Activated T-cell treated with anti-CD3 and anti-CD28 coated beads, Interleukin-2, amount 50 U/mL, for 24 hours (primary cell): ENCODE measurements around the gene PRR9.
"Not testable (repeated sequence)": the region's sequence is repeated elsewhere in the genome, so short reads cannot be mapped to it uniquely, and the experiment has no call there.

ENCODE experiments used
- DNase-seq: peaks from one replicate; pipeline ENCODE4 v3.0.0-alpha.2; 2020
- H3K27ac Mint-ChIP-seq: 2 replicates; pipeline ENCODE4 v1.8.0; 2020; ENCODE audit warnings: mild to moderate bottlenecking, mixed read lengths
- H3K27me3 Mint-ChIP-seq: 2 replicates; pipeline ENCODE4 v1.8.0; 2020; ENCODE audit warnings: mixed read lengths
- H3K36me3 Mint-ChIP-seq: 2 replicates; pipeline ENCODE4 v1.8.0; 2020; ENCODE audit warnings: low read depth, mixed read lengths
- H3K4me1 Mint-ChIP-seq: 2 replicates; pipeline ENCODE4 v1.8.0; 2020; ENCODE audit warnings: low read depth, mixed read lengths
- H3K4me3 Mint-ChIP-seq: 2 replicates; pipeline ENCODE4 v1.8.0; 2020; ENCODE audit warnings: mild to moderate bottlenecking, moderate library complexity, mixed read lengths
- H3K9me3 Mint-ChIP-seq: 2 replicates; pipeline ENCODE4 v1.8.0; 2020; ENCODE audit warnings: mixed read lengths

The PRR9 gene

GRCh38 chr1:153213519-153213918 lies 3.9 kb upstream of the PRR9 start:
- H3K4me3 Mint-ChIP-seq, result no peak overlapping the region
- H3K27ac Mint-ChIP-seq, result no peak overlapping the region
- H3K4me1 Mint-ChIP-seq, result peaks cover 2% of the 10 kb centered on the region
- H3K36me3 Mint-ChIP-seq, result no peaks in the 10 kb centered on the region
- no peak for DNase-seq
- H3K9me3 Mint-ChIP-seq, result no peaks in the 10 kb centered on the region
- H3K27me3 Mint-ChIP-seq, result peaks cover 18% of the 10 kb centered on the region

DNA sequence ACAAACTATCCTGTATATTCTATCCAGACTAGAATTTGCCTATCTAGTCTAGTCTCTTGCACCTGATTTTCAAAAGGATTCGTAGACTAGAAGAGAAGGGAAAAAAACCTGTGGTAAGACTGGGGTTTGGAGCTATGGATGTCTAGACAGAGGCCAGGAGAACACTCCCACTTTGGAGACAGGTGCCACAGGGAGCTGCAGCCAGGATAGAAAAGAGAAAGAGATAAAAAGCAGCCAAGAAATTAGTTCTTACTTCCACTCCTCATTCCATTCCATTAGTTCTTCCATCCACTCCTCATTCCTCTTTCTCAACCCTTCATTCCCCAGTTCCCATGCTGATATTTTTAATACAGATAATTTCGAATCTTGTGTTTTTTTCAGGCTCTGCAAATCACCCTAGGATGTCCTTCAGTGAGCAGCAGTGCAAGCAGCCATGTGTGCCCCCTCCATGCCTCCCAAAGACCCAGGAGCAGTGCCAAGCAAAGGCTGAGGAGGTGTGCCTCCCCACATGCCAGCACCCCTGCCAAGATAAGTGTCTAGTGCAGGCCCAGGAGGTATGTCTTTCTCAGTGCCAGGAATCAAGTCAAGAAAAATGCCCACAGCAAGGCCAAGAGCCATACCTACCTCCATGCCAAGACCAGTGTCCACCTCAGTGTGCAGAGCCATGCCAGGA lies 496 bp downstream of the PRR9 start:
- no peak for DNase-seq
- no peak overlapping the region for H3K27ac Mint-ChIP-seq
- H3K4me3 Mint-ChIP-seq, result no peak overlapping the region
- peaks cover 2% of the 10 kb centered on the region for H3K4me1 Mint-ChIP-seq
- no peaks in the 10 kb centered on the region for H3K36me3 Mint-ChIP-seq
- H3K27me3 Mint-ChIP-seq, result peaks cover 3% of the 10 kb centered on the region
- H3K9me3 Mint-ChIP-seq, result no peaks in the 10 kb centered on the region

DNA sequence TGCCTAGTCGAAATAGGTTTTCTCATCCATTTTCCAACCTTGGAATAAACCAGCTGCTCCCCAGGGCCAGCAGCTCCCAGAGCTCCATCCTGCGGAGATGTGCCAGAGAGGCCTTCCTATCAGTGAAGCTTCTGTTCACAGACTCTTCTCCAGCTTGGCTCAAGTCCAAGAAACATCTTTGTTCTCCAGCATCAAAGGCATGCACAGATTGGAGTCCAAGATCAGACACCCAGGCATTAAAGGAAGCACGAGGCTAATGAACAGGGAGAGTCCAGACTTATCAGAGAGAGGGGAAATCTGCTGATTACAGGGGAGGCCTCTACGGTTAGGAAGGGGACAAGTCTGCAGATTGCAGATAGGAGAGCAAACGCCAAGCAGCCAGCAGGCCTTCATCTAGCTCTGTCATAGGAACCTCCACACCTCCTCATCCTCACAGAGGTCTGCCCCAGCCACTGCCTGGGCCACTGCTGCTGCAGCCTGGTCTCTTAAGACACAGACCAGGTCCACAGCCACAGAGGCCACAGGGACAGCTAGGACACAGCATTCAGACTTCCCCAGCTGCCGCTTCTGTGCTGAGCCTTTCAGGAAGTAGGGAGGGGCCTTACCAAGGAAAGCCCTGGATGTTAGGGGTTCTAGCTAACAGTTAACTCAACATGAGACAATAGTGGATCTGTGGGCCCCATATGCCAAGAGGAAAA lies 3.4 kb downstream of the PRR9 start:
- Mint-ChIP-seq H3K27ac (no peak overlapping the region), H3K4me1 (peaks cover 2% of the 10 kb centered on the region), H3K9me3 (no peaks in the 10 kb centered on the region), H3K4me3 (no peak overlapping the region), H3K36me3 (no peaks in the 10 kb centered on the region), H3K27me3 (peaks cover 20% of the 10 kb centered on the region)
- DNase-seq, result no peak

- H3K4me3 Mint-ChIP-seq, H3K9me3 Mint-ChIP-seq, H3K36me3 Mint-ChIP-seq, H3K27ac Mint-ChIP-seq, H3K4me1 Mint-ChIP-seq: not testable (repeated sequence)
- peaks cover 20% of the 10 kb centered on the region for H3K27me3 Mint-ChIP-seq
- peak; percentile 69 for DNase-seq
These were observed 5.9 kb downstream of the PRR9 start for GRCh38 chr1:153223040-153223891.

- no peaks in the 10 kb centered on the region for H3K4me1 Mint-ChIP-seq
- peaks cover 28% of the 10 kb centered on the region for H3K27me3 Mint-ChIP-seq
These were observed 10.4 kb downstream of the PRR9 start for GRCh38 chr1:153227810-153228209.

DNA sequence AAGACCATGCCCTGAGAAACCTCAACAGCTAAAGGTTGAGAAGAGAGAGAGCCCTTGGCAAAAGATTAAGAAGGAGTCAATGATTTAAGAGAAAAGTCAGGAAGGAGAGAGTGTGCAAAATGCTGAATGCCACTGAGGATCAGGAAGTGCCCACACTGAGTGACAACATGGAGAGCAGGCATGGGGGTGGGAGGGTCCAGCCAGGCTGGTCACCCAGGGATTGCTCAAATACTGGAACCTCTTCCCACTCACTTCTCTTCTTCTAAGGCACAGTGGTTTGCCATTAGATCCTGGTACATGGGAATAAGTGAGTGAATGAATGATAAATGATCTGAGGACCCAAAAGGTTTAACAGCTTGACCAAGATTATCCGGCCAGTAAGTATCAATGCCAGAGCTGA lies 11.1 kb downstream of the PRR9 start:
- Mint-ChIP-seq H3K27me3 (peaks cover 23% of the 10 kb centered on the region), H3K4me1 (no peaks in the 10 kb centered on the region), H3K27ac (no peak overlapping the region), H3K9me3 (no peaks in the 10 kb centered on the region), H3K36me3 (no peaks in the 10 kb centered on the region), H3K4me3 (no peak overlapping the region)
- DNase-seq, result no peak

More at GRCh38 chr1:153227810-153228209, 10.4 kb downstream of the PRR9 start:
- no peaks in the 10 kb centered on the region for H3K36me3 Mint-ChIP-seq
- H3K4me3 Mint-ChIP-seq, result no peak overlapping the region
- no peak for DNase-seq
- H3K27ac Mint-ChIP-seq, result no peak overlapping the region
- H3K9me3 Mint-ChIP-seq, result no peaks in the 10 kb centered on the region

DNA sequence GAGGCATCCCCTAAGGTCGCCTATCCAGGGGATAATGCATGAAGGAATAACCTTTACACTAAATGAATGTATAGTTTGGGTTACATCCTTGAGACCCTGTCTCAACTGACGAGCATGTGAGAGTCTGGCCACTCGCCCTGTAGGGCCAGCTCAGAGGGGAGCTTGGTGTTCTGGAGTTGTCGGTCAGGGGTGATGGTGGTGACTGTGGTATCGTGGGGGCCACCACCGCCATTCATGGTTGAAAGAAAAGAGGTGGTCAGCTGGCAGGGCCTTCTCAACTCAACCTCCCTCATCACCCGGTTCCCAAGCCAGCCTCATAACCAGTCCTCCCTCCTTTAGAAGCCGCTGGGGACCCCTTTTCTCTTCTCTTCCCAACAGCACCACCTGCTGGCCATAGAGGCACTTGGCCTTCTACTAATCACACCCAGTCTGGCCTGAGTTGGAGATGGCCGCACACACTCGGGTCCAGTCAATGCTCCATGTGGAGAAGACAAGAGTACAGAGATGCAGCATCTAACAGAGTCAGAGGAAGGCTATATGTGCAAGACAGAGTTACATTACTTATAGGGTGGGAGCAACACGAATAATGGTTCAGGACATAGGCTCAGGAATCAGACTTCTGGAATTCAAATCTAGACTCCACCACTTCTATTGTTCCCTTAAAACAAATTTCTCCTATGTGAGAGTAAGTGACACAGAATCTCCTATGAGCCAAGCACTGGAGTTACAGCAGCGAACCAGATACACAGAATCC lies 11.9 kb downstream of the PRR9 start:
- H3K36me3 Mint-ChIP-seq, H3K4me3 Mint-ChIP-seq, DNase-seq, H3K9me3 Mint-ChIP-seq, H3K27ac Mint-ChIP-seq, H3K4me1 Mint-ChIP-seq: not testable (repeated sequence)
- peaks cover 16% of the 10 kb centered on the region for H3K27me3 Mint-ChIP-seq

GRCh38 chr1:153231363-153231762 lies 14.0 kb downstream of the PRR9 start:
- Mint-ChIP-seq H3K4me1 (no peaks in the 10 kb centered on the region), H3K36me3 (no peaks in the 10 kb centered on the region), H3K4me3 (no peak overlapping the region), H3K9me3 (no peaks in the 10 kb centered on the region), H3K27ac (no peak overlapping the region), H3K27me3 (peaks cover 14% of the 10 kb centered on the region)
- no peak for DNase-seq

GRCh38 chr1:153231785-153232184 lies 14.4 kb downstream of the PRR9 start:
- Mint-ChIP-seq H3K9me3 (no peaks in the 10 kb centered on the region), H3K4me3 (no peak overlapping the region), H3K27ac (no peak overlapping the region), H3K36me3 (no peaks in the 10 kb centered on the region), H3K4me1 (no peaks in the 10 kb centered on the region), H3K27me3 (peaks cover 14% of the 10 kb centered on the region)
- no peak for DNase-seq

GRCh38 chr1:153232553-153232952 lies 15.2 kb downstream of the PRR9 start:
- Mint-ChIP-seq H3K4me3 (no peak overlapping the region), H3K9me3 (no peaks in the 10 kb centered on the region), H3K36me3 (no peaks in the 10 kb centered on the region), H3K27me3 (peaks cover 14% of the 10 kb centered on the region), H3K4me1 (no peaks in the 10 kb centered on the region), H3K27ac (no peak overlapping the region)
- no peak for DNase-seq

DNA sequence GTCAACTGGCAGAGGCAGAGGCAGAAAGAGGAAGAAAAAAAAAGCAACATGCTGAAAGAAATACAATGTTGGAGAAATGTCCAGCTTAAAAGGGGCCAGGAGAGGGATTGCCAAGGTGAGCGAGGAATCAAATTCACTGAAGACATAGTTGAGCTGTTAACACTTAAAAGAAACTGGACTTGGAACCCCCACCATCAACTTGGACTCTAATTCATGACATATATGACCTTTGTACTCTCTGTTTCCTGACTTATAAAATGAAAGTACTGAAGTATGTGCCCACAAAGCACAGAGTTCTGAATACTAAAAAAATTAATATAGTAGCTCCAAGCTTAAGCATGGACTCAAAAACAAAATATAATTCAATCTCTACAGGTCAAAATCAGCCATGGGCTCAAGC lies 16.1 kb downstream of the PRR9 start:
- no peak for DNase-seq
- Mint-ChIP-seq H3K27me3 (peaks cover 14% of the 10 kb centered on the region), H3K36me3 (no peaks in the 10 kb centered on the region), H3K27ac (no peak overlapping the region), H3K4me1 (no peaks in the 10 kb centered on the region), H3K9me3 (no peaks in the 10 kb centered on the region), H3K4me3 (no peak overlapping the region)

- no peaks in the 10 kb centered on the region for H3K4me1 Mint-ChIP-seq
- no peaks in the 10 kb centered on the region for H3K36me3 Mint-ChIP-seq
- H3K4me3 Mint-ChIP-seq, result no peak overlapping the region
- H3K9me3 Mint-ChIP-seq, result no peaks in the 10 kb centered on the region
- H3K27ac Mint-ChIP-seq, result no peak overlapping the region
- DNase-seq, result no peak
- H3K27me3 Mint-ChIP-seq, result peaks cover 25% of the 10 kb centered on the region
These were observed 21.1 kb downstream of the PRR9 start for GRCh38 chr1:153238527-153238926.

DNA sequence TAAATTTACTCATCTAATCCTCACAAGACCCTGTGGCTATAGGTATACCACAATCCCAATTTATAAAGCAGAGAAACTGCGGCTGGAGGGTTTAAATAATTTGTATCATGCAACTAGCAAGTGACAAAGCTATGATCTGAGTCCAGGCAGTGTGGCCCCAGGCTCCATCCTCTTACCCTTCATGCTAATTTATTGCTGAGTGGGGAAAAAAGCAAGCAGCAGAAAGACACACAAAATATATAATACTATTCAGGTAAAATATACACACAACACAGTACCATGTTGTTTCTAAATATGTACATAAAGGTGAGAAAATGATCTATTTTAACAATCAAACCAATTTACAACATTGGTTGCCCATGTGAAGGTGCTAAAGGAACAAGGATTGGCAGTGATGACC lies 24.8 kb downstream of the PRR9 start:
- Mint-ChIP-seq H3K27ac (no peak overlapping the region), H3K9me3 (no peaks in the 10 kb centered on the region), H3K4me1 (no peaks in the 10 kb centered on the region), H3K4me3 (no peak overlapping the region), H3K36me3 (no peaks in the 10 kb centered on the region), H3K27me3 (peaks cover 31% of the 10 kb centered on the region)
- DNase-seq, result no peak

DNA sequence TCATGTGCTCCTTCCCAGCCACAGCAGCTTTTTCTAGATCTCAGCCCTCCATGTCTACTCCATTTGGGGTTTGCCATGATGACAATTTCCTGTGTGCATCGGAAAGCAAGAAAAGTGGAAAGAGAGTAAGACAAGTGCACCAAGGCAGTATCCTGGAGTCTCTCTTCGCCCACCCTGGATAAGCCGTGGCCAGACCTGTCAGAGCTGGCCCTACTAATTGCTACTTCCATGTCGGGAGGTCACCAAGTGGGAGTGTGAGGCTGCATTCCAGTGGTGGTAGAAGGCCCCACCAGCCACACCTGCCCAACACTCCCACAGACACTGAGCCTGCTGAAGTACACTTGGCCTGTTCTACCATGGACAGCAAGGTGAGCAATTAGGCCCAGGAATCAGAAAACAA lies 28.1 kb downstream of the PRR9 start:
- no peaks in the 10 kb centered on the region for H3K4me1 Mint-ChIP-seq
- H3K27me3 Mint-ChIP-seq, result peaks cover 45% of the 10 kb centered on the region

More for the DNA sequence above, 28.1 kb downstream of the PRR9 start:
- DNase-seq, result no peak
- no peaks in the 10 kb centered on the region for H3K9me3 Mint-ChIP-seq
- H3K4me3 Mint-ChIP-seq, result no peak overlapping the region
- no peaks in the 10 kb centered on the region for H3K36me3 Mint-ChIP-seq
- H3K27ac Mint-ChIP-seq, result no peak overlapping the region
